HG03045 (cell line): ENCODE measurements around the gene TAF6.
A peak's percentile ranks its signal among the peaks of the same experiment; 100 is the strongest.

Experiments used
- ATAC-seq: cut with Tn5 transposase; IDR thresholded peaks from one replicate; pipeline ENCODE4 v1.9.1; 2021; ENCODE audit warnings: mild to moderate bottlenecking, moderate library complexity; ENCODE audit not compliant: unreplicated experiment

Gene TAF6

DNA sequence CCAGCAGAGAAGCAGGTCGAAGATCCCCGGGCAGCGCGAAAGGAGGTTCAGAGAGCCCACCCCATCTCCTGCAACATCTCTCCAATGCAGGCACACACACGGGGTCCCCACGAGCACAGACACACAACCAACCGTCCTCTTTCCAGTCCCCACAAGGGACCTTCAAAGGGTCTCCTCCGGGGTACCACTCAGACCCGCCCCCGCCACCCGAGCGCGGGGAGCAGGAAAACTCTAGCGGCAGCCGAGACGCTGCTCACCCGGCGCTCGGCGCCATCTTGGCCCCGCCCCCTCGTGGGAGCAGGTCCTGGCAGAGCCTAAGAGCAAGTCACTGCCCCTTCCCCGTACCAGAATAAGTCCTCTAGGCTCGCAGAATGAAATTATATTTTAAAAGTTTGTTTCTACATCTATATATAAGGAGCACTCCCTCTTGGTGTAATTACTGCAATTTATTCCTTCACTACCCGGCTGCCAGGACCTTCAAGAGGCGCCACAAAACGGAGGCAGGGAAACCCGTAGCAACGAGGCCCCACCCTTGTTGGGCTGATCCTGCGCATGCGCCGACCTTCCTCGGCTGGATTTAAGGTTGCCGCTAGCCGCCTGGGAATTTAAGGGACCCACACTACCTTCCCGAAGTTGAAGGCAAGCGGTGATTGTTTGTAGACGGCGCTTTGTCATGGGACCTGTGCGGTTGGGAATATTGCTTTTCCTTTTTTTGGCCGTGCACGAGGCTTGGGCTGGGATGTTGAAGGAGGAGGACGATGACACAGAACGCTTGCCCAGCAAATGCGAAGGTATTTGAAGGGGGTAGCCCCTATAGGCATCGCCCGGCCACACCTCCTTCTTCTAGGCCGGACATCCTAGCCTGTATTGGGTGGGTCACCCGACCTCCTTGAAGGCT is at the start of gene TAF6, which contains the start of gene CNPY4:
Gene TAF6, minus strand, starts transcription at position 287 of the 898 bp plus-strand sequence. CDS start 5,149 bp downstream, outside the sequence.
Gene CNPY4, plus strand, starts transcription at position 563 of the 898 bp plus-strand sequence. Its CDS starts 111 bp downstream, at position 674.
- ATAC-seq, result peak; percentile 72

DNA sequence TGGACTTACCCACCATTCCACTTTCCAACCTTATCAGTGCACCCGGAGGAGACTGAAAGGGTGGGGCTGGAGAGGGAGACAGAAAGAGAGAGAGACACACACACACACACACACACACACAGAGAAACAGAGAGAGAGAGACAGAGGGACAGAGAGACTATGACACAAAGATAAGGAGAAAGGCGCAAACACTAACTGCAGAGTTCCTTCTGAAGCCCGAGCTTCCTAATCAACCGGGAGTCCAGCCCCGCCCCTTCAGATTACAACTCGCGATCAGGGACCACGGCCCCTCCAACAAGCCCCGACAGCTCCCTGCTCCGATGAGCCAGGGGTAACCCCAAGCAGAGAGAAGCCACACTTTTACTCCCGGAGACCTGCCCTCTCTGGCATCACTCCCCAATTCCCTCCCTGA is 48.8 kb upstream of the TAF6 start:
- ATAC-seq, result no peak

DNA sequence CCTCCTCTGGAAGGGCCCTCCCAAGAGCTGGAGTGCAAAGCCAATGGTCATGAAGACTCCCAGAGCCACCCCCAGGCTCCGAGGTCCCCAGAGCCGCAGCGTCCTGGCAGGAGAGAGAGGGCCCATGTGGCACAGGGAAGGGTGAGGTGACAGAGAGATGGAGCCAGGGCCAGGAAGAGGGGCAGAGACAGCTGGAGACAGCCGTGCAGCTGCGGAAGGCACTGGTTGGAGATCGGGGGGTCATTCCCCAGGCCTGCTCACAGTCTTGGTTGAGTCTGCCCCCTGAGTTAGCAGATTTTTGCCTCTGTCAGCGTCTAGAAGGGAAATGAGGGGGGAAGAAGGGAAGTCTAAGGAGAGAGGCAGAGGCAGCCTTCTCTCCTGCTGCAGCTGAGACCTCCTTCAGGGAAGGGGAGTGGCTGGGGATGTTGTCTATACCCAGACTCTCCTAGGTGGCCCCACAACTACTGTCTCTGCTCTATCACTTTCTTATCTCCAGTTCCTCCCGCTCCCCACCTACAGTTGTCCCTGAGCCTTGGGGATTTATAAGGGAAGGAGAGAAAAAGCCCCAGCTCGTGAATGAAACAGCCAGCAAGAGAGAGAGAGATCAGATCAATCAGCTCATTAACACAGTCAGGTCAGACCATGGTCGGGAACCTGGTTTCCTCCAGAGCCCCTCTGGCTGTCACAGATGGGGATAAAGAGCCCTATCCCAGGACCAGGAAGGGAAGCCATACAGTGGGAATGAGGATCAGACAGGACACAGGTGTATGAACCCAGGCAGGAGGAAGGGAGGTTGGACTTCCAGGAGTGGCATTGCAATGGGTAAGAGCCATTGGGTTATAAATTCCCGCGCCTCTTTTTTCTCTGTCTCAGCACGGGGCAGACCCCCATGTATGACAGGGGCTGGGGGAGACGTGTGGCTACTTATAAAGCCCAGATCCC is 48.1 kb upstream of the TAF6 start:
- no peak for ATAC-seq

DNA sequence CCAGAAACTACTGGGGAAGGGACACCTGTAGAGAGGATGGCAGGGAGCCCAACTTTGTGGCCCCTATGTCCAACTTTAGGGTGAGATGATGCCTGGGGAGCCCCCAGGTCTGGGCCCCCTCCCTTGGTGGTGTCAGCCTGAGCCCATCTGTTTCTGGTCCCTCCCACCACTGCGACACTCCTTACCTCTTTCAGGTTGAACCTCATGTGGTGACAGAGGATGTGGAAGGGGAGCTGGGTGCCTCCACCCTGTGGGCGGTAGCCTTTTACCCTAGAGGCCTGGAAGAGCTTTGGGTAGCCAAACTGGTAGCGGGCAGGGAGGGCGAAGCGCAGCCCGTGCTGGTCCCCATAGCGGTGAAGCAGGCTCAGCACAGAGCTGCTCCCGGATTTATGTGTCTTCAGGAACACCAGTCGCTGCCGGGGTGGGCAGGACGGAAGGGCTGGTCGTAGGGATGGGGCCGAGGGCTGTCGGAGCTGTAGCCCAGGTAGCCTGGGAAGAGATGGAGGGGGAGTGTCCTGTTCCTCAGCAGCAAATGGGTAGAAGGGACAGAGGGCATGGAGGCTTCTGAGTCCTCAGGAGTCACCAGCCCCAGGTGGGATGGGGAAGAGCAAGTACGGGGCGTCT is 47.3 kb upstream of the TAF6 start:
- ATAC-seq, result no peak

DNA sequence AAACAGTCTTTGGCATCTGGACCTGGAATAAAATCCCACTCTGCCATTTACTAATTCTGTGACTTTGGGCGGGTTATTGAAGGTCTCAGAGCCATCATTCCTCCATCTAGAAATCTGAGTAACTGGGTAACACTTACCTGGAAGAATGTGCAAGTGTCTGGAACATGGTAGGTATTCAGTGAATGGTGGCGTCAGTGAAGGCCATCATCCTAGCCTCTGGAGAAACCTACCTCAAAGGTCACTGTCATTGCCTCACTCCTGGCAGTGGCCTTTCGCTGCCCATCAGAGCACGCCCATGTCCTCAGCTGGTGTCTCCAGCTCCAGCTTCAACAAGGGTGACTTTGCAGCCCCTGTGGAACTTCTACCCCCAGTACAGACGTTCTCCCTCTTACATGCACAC is 44.7 kb upstream of the TAF6 start:
- no peak for ATAC-seq

DNA sequence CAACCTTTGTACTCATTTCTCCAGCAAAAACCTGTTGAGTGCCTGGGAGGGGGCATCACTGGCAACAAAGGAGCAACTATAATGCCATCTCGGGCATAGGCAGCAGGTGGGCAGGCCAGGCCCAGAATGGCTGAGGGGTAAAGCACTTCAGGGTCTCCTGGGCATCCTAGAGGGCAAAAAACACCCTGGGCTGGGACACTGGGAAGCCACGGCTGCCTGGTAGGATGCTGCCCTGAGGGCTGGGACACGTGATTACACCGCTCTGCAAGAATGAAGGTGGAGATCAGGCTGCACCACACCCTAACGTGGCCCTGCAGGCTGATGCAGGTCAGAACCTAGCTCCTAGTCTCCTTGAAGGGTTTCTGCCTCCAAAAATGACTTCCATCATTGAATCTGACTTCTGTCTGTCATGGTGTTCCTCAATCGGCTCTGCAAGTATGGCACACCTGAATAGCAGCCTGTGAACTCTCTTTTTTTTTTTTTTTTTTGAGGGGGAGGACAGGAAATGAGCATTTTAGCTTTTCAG is 43.9 kb upstream of the TAF6 start:
- ATAC-seq, result no peak

DNA sequence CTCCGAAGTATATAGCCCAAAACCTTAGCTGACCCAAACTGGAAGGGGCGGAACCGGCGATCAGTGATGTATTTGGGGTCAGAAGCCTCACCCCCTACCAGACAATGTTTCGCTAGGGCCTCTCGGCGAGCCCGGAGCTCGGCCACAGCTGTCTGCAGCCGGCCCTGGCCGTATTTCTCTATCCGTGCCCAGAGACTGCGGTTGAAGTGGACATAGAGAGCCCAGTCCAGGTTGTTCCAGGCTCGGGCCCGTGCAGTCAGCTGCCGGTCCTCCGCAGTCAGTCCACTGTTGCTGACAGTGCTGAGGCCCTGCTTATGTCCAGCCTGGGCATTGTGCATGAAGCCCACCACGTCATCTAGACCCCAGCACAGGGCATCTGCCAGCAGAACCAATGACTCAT is 40.9 kb upstream of the TAF6 start:
- ATAC-seq, result no peak

DNA sequence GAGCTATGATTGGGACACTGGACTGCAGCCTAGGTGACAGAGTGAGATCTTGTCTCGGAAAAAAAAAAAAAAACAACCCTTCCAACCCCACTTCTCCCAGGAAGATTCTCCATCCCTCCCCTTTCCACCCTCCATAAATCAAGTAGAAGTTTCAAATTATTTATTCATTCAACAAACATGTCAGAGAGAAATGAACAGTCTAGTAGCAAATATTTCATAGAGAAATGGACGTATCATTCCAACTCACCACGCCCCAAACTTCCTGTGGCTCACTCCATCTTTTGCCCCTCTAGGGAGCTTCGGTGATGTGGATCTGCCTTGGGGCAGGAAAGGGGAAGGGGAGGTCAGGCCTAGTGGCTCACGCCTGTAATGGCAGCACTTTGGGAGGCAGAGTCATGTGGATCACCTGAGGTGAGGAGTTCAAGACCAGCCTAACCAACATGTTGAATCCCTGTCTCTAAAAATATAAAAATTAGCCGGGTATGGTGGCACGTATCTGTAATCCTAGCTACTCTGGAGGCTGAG is 40.0 kb upstream of the TAF6 start:
- ATAC-seq, result no peak

DNA sequence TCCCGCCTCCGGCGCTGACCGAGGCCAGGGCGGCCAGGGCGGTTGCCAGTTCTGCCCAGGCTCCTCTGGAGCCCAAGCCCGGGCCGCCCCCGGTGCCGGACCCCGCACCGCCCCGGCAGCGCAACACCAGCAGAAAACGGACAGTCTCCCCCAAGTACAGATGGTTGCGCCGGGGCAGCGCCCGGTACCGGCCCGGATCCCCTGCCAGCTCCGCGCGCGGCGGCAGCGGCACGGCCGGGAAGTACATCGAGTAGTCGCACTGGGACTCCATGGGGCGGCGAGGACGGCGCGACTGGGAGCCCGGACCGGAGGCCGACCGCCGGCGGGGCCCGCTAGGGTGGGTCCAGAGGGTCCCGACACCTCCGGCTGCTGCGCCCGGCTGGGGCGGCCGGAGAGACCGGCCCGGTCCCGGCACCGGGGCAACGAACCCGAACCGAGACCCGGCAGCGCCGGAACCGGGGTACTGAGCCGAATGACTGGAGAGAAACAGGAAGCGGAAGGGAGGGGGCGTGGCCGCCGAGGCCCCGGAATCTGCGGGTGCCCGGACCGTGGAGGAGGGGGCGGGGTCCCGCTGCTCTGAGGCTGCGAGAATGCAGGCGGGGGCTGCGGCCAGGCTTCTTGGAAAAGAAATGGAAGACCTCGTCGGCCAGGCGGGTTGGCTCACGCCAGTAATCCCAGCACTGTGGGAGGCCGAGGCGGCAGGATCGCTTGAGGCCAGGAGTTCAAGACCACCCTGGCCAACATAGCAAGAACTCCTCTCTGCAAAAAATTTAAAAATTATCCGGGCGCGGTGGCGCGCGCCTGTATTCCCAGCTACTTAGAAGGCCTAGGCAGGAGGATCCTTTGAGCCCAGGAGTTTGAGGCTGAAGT is 39.3 kb upstream of the TAF6 start, which contains the start of gene TRAPPC14:
Gene TRAPPC14, minus strand, starts transcription at position 495 of the 870 bp plus-strand sequence. Its CDS starts 224 bp downstream, at position 271.
- ATAC-seq, result peak; percentile 82

DNA sequence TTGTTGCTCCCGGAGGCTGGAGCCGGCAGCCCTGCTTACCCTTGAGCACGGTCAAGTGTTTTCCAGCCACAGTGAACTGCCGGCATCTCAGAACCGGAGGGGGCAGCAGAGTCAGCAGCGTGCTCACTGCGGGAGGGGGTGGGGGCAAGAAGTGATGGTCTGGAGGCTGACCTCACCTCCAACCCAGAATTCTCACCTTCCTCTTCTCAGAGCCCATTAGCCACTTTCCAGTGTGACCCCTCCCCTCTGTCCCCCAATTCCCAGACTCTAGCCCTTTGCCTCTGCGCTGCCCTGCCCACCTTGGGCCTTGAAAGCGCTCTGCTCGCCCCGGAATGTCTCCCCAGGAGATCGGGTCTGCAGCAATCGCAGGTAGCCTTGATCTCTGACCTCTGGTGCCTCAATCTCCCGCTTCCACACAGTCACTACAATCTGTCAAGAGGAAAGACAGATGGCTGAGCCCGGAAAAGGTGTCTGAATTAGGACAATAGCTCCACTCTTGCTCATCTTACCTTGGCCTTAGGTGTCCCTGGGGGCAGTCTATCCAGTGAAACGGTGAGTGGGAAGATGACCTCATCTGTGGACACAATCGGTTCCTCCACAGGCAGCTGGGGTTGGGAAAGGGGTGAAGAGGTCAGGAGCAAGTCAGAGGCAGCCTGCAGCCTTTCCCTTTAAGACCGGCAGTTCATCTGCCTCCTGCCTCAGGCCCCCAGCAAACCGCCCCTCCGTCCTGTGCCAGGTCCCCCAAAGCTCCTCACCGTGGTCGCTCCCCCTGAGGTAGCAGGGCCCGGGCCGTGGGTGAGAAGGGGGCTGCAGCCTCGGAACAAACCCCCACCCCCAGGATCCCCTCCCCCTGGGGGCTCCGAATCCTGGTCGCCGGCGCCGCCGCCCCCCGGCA is 38.4 kb upstream of the TAF6 start:
- ATAC-seq, result no peak

DNA sequence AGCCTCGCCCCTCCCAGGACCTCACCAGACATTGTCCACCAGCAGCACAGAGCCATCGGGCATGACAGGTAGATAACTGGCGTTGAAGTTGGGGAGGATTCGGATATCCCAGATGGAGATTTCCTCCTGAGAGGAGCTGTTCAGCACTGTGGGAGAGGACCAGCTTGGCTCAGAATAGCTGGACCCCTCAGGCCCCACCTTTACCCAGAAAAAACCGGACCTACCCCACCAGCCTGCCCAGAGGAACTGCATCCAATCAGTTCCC is 37.8 kb upstream of the TAF6 start:
- ATAC-seq, result no peak

DNA sequence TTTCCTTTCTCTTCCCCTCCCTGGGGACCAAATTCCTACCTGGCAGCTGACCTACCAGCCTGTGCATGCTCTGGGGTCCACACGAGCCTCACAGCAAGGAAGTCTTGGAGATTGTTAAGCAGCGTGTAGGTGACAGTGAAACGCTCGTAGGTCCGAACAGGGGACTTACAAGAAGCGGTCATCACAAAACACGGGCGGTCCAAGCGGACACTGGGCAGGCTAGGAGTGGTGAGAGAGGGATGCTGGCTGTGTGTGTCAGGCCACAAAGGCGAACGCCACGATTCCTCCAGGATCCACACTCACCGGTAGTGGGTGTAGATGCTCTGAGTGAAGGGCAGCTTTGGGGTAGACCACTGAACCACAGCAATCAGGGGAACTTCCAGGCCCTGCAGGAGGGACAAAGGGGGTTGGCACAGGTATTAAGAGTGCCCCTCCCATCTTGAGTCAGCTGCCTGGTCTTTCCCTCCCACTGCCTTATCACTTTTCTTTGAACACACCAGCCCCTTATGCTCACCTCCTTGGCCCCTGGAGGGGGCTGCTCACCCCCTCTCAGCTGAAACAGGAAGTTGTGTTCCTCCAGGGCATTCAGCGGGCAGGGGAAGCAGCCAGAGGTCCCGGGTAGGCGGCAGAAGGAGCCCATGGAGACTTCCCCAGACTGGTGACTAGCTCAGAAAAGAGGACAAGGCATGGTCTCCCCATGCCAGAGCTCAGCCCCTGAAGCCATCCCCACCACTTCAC is 37.3 kb upstream of the TAF6 start:
- no peak for ATAC-seq

DNA sequence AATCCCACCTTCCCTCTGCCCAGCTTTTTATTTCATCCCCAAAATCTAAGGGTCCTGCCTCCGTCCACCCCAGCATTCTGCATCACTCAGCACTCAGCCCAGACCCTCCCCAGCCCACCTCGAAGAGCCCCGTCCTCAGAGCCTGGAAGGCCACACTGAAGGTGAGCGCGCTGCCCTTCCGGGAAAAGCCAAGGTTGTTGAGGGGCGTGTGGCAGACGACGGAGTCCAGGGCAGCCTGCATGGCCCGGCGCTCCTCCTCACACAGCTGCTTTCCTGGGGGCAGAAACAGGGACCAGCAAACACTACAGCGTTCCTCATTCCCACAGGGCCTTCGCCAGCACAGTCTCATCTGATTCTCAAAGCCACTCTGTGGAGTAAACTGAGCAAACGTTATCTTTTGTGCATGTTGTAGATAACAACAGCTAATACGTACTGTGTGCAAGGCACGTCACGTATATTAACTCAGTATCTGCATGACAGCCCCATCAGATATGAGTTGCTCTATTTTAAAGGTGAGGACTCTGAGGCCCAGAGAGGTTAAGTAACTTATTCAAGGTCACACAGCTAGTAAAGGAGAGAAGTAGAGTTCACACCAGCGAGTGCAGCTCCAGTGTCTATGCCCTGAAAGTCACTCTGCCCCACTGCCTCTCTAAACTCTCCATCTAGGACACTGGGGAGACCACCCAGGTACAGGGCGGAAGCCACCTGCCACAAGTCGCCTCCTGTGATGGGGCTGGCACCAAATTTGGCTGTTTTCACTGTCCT is 36.6 kb upstream of the TAF6 start:
- no peak for ATAC-seq

DNA sequence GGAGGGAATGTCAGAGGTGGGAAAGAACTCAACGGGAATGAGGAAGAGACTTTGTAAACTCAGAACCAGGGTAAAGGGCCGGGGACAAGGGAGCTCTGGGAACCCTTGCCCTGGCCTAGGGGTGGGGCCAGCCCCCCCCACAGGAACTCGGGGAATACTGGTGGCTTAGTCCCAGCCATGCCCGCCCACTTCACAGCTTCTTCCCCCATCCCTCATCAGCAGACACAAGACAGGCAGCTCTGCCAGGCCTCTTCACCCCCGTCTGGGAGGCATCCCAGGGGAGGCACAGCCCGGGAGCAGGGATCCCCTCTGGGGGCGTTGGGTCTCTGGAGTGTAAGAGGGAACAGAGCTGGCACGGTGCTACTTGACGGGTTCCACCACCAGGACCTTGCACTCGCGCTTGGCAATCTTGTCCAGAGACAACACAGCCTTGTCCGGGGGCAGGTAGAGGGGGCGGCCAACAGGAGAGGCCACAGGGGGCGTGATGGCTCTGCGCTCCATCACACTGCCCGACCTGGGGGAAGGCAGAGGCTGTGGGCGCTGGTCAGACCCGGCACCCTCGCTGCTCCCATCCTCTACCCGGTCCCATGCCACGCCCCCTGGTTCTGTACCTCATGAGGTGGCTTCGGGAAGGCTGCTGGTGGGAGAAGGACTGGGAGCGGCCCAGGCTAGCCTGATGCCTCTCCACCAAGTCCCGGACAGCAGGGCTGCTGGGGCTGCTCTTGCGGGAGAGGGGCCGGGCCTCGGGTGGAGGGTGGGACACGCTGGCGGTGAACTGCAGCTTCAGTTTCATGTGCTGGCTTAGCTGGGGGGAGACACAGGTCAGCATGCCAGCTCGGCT is 35.7 kb upstream of the TAF6 start:
- no peak for ATAC-seq

DNA sequence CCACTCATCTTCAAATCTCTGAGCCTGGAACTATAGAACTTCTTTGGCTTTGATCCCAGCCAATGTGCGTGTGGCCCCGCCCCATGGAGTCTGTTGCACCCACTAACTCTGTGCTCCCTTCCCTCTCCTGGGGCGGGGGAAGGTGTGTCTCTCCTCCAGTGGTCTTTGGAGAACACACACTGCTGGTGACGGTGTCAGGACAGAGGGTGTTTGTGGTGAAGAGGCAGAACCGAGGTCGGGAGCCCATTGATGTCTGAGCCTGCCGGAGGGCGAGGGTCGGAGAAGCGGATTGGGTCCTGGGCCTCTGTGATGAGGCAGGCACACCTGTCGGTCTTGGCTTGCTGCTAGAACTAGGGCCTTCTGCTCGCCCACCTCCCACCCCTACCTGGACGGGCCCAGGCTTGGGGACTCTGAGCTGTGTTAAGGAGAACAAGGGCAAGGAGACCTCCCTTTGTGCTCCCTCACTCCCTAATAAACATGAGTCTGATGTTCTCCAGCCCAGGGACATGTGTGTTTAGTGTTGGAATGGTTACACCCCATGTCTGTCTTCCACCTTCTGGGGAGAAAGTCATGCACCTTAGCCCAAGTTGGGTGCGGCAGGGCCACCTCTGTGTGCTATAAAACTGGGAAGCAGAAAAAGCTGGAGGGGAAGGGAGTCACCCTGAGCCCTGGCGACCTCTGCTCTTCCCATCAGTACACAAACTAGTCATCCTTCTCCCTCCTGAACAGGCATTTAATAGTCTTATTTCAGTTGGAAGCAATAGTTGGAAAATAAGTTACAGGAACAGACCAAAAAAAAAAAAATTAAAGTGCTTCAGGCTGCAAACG is 34.8 kb upstream of the TAF6 start:
- ATAC-seq, result no peak
